Ramos (cell line): ENCODE measurements around the gene CALR.

Experiments
- in situ Hi-C: fragments of 300-500 bp; cut with MboI; formaldehyde crosslinking; loops from one replicate; pipeline ENCODE4 v1.14.3; 2022; ENCODE audit warnings: low sequenced_read_pairs; ENCODE audit not compliant: unreplicated experiment

CALR gene

DNA sequence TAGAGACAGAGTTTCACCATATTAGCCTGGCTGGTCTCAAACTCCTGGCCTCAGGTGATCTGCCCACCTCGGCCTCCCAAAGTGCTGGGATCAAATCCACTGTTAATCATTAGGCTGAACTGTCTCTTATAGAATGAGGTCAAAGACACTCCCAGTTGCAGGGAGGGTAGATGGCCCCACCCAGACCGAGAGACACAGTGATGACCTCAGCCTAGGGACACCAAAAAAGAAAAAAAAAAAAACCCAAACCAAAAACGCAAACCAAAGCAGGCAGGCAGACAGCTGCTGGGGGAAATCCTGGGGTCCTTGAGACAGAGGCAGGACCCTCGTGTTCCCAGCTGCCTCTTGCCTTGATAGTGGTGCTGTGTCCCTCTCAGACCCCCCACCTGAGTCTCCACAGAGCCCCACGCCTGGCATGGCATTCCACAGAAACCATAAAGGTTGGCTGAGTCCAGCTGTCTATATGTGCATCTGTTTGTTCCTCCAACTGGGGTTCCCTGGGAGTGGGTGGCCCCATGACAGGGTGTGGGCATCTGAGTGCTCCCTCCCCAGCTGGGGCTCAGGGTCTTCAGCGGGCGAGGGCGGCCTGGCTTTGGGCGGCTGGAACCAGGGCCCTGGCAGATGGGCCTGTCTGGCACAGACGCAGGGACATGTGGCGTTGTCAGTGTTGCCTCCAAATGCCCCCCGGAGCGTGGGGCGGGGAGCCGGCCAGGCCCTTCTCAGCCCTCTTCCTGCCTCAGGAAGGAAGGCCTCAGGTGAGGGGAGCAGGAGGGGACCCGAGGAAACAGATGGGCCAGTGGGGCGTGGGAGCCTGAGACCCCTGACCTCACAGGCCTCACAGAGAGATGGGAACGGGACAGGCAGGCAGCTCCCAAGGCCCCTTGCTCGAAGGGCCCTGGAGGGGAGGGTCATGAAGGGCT is 36.2 kb downstream of the CALR start:
- in situ Hi-C loops: loop anchor here (10.0 kb wide), 1 partner anchor 290 kb away; no protein-coding TSS in a partner anchor

DNA sequence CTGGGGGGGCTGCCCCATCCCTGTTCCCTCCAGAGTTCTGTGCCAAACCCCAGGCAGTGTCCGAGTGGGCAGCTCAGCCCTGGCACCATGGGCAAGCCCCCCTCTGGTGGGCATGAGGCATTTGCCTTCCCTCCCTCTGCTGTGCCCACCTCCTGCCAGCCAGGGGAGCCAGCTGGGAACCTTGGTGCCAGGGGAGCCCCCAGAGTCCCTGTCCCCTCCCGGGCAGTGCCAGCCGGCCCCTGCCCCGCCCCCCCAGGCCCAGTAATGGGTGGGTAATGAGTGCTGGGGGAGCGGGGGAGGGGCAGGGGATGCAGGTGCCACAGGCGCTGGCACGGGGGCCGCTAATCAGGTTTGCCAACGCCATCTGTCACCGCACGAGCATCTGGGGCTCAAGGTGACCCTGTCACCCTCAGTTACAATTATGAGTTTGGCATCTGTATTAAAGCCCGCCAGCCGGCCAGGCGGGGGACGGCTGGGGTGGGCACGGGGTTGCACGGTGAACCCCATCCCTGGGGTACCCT is 36.9 kb downstream of the CALR start:
- in situ Hi-C loops: loop anchor here (10.0 kb wide), 1 partner anchor 290 kb away; no protein-coding TSS in a partner anchor

DNA sequence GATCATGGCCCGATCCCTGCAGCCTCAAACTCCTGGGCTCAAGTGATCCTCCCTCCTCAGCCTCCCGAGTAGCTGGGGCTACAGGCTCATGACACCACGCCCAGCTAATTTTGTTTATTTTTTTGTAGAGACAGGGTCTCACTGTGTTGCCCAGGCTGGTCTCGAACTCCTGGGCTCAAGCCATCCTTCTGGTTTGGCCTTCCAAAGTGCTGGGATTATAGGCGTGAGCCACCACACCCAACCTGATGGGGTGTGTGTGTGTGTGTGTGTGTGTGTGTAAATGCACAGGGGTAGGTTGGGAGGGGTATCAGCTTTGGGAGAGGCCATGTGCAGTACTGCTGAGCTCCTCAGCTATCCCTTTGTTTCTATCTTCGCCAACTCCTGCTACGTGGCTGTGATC is 37.7 kb downstream of the CALR start:
- in situ Hi-C loops: loop anchor here (10.0 kb wide), 1 partner anchor 289 kb away; no protein-coding TSS in a partner anchor

DNA sequence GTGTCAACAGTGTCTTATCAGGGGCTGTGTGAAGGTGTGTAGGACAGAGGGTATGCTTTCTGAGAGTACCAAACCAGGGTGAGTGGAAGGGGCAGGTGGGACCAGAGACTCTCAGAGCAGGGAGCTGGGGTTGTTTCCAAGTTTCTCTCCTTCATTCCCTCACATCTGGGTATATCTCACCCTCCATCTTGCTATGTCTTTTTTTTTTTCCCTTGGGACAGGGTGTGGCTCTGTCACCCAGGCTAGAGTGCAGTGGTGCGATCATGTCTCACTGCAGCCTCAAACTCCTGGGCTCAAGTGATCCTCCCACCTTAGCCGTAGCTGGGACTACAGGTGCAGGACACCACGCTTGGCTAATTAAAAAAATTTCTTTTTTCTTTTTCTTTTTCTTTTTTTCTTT is 41.6 kb downstream of the CALR start:
- in situ Hi-C loops: loop anchor here (5.0 to 10.0 kb wide), 2 partner anchors 112 to 285 kb away; no protein-coding TSS in a partner anchor

DNA sequence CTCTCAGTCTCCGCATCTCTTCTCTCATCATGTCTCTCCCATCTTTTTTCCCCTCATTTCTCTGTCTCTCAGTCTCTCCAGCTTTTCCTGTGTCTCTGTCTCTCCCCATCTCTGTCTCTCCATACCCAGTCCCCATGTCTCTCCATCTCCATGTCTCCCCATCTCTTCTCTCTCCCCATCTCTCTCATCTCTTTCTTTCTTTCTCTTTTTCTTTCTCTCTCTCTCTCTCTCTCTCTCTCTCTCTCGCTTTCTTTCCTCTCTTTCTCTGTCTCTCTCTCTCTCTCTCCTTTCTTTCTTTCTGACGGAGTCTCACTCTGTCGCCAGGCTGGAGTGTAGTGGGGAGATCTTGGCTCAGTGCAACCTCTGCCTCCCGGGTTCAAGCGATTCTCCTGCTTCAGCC is 44.2 kb downstream of the CALR start:
- in situ Hi-C loops: loop anchor here (5.0 kb wide), 1 partner anchor 110 kb away; no protein-coding TSS in a partner anchor

DNA sequence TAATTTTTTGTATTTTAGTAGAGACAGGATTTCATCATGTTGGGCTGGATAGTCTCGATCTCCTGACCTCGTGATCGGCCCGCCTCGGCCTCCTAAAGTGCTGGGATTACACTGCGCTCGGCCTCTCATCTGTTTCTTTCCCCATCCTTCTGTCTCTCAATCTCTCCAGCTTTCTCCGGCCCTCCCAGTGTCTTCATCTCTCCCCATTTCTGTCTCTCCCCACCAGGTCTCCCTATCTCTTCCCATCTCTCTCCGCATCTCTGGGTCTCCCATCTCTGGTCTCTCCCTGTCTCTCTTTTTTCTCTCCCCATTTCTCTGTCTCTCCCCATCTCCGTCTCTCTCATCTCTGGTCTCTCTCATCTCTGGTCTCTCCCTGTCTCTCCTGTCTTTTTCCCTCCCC is 44.7 kb downstream of the CALR start:
- in situ Hi-C loops: loop anchor here (5.0 kb wide), 1 partner anchor 109 kb away; no protein-coding TSS in a partner anchor

DNA sequence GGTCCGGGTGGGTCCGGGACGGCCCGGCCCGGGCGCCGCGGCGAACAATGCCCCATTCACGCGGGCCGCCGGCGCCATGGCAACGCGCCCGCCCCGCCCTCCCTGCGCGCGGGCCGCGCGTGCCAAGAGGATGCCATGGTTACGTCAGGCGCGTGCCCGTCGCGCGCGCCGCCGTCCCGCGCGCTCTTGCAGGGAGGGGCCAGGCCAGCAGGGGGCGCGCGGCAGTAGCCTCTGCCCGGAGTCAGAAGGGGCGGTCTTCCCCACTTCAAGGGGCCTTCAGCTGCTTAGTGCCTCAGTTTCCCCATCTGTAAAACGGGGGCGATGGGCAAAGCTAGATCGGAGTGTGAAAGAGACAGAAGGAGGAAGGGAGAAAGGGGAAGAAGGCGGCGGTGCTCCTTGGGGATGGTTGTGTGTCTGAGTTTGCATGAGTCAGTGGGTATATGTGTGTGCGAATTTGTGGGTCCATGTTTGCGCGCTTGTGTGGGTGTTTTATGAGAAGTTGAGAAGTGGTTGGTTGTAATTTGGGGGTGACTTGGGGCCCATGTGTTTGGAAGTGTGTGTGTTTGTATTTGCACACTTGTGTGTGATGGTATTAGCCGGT is 45.2 kb downstream of the CALR start:
- in situ Hi-C loops: loop anchor here (5.0 kb wide), 1 partner anchor 109 kb away; no protein-coding TSS in a partner anchor

DNA sequence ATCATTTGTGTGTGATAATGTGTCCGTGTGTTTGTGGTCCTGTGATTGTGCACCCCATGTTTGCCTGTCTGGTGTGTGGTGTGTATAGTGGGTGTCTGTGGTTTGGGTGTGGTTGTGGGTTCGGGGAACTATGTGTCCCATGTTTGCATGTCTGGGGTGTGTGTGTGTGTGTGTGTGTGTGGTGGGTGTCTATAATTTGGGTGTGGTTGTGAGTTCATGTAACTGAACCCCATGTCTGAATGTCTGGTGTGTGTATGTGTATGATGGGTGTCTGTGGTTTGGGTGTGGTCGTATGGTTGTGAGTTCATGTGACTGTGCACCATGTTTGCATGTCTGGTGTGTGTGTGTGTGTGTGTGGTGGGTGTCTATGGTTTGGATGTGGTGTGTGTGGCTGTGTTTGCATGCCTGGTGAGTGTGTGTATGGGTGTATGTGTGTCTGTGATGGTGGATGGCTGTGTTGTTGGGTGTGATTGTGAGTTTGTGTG is 45.8 kb downstream of the CALR start:
- in situ Hi-C loops: loop anchor here (5.0 kb wide), 1 partner anchor 108 kb away; no protein-coding TSS in a partner anchor

DNA sequence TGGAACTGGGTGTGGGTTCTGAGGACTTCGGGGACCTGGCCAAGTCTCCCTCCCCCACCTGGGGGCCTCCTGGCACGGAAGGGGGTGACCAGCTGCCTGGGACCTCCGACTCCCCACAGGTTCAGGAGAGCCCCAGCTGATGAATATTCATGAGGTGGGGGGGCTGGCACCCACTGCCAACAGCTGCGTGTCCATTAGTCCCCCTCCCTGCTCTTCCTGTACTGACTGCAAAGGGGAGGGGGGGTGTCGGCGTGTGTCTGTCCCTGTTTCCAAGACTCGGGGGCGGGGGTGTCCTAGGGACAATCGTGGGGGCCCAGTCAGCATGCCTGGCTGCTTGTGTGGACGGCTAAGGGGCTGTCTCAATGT is 46.3 kb downstream of the CALR start:
- in situ Hi-C loops: loop anchor here (5.0 kb wide), 1 partner anchor 108 kb away; no protein-coding TSS in a partner anchor

DNA sequence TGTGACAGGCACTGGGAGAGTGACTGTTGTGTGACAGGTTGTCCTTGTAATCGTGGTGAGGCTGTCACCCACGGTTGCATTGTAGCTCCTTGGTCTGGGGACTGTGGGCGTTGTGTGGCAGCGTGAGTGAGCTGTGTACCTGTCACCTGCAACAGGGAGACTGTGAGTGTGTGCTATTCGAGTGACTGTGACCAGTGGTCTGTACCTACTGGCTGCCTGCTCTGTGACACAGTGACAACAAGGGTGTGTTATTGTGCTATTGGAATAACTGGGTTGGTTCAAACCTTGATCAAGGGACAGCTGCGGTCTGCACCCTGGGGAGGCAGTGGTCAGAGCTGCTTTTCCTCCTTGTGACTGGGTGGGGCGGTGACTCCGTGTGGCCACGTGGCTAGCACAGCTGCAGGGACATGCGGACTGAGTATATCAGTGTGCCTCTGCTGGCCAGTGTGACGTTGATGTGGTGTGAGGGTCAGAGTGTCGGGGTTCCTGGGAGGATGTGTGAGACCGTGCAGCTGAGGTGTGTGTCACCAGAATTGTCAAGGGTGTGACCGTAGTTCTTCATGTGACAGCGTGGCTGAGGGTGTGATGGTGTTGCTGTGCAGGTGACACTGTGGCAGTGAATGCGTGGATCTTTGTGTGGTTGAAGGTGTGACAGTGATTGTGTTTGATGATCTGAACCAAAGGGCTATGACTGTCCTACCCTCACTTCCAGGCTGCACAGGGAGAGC is 46.8 kb downstream of the CALR start:
- in situ Hi-C loops: no loop called here

DNA sequence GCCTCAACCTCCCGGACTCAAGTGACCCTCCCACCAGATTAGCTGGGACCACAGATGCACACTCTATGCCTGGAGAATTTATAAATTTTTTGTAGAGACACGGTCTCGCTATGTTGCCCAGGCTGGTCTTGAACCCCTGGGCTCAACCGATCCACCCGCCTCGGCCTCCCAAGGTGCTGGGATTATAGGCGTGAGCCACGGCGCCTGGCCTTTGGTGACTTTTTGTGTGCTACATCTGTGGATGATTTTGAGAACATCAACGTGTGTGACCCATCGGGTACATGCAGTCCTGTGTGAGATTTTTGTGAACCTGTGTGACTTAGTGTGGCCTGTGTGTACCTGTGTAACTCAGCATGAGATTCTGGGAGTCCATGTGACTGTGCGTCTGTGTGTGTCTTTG is 48.3 kb downstream of the CALR start:
- in situ Hi-C loops: no loop called here

DNA sequence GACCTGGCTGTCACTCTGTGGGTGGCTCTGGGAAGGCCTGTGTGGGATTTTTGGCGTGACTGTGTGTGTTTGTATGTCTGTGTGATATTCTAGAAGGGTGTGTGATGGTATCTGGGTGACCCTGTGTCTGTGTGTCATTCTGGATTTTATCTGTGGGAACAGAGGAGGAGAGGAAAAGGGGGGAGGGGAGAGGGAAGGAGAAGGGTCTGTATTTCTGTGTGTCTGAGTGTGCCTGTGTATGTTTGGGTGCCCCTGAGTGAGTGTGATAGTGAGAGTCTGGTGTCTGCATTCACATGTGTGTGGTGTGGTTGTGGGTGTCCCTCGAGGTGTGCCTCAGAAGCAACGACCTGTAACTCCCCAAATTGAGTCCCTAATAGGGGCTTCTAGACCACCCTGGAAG is 48.8 kb downstream of the CALR start:
- in situ Hi-C loops: no loop called here

DNA sequence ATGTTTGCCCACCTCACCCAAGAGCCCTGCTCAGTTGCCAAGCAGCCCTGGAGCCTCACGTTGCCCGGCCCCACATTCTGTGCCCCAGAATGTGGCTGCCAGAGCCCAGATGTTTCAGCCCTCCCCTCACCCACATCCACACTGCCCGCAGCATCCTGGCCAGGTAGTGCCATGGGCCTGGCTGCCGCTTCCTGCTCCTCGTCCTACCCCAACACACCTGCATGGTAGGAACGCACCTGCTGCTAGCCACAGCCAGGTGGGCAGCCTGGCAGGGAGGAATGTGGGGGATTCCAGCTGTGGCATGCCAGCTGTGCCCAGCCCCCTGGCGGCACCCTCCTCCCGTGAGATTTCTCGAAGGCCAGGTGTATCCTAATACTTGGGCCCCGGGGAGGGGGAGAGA is 49.4 kb downstream of the CALR start:
- in situ Hi-C loops: no loop called here

DNA sequence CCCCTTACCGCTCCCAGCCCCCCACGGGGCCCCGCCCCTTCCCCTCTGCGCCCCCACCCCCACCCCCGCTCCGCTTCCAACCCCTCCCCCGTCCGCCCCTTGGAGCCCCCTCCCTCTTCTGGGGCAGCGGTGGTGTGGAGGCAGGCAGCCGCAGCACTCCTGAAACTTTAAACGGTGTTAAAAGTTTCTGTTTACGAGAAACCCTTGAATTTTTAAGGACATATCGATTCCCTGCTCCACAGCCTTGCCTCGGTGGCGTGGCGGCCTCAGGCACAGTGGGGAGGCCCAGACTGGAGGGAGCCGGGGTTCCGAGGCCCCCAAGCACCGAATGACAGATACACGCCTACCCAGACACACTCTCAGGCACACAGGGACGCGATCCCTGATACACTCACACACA is 52.0 kb downstream of the CALR start:
- in situ Hi-C loops: no loop called here

DNA sequence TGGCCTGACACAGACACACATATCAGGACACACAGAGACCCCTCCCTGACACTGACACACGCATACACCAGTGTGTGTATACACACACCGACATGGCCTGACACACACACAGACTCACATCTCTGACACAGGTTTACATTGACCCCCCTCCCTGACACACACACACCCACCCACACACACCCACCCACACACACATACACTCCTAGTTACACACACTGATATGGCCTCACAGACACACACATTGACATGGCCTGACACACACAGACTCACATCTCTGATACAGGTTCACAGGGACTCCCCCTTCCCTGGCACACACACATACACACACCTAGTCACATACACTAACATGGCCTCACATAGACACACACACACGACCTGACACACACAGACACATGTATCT is 52.4 kb downstream of the CALR start:
- in situ Hi-C loops: no loop called here

DNA sequence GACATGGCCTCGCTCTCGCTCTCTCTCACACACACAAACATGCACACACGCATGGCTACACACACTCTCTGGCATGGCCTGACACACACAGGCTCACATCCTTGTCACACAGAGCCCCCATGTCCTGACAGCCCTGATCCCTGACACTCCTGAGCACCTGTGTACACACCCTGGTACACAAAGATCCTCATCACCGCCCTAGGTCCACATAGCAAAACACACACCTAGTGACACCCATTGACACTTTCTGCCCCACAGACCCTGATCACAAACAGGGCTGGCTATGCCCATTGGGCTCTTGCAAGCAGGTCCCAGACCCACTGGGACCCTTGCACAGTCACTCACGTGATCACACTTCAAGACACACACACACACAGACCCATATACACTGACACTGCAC is 52.9 kb downstream of the CALR start:
- in situ Hi-C loops: no loop called here

DNA sequence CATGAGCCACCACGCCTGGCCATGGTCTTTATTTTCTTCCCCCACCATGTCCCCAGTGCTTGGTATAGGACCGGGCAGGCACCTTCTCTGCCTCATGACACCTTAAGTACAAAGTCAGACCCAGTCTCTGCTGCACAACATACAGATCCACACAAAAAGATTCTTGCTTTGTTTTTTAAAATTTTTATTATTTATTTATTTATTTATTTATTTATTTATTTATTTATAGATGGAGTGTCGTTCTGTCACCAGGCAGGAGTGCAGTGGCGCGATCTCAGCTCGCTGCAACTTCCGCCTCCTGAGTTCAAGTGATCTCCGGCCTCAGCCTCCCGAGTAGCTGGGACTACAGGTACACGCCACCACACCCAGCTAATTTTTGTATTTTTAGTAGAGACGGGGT is 54.3 kb downstream of the CALR start:
- in situ Hi-C loops: no loop called here

DNA sequence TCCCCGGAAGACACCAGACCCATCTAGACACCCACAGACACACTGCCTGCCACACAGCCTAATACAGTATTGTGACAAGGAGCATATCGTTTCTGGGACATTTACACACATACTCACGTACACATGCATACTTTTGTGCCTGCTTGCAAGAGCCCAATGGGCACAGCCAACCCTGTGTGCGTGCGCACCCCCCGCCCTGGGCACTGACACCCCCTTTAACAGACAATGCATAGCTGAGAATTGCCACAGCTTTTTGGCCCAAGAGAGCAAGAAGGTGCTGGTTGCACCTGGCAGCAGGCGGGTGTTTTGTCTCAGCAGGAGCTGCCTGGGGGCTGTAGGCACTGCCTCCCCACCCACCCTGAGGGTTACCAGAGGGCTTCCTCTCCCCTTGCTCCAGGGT is 55.2 kb downstream of the CALR start:
- in situ Hi-C loops: no loop called here
